ENCODE results near the gene PHC2. TPM values are rescaled to one million over a fixed set of nuclear protein-coding genes. Genes with fewer than 3 reads are reported as not detected.

Gene PHC2
- total and polyA plus RNA-seq, 2 experiments from 2014 or later, result 77.5 to 121 TPM

- H4K20me1 ChIP-seq (ENCODE audit: insufficient read depth, poor library complexity, severe bottlenecking), result no peaks in the 10 kb centered on the region
Observed at GRCh38 chr1:33466159-33466558, 35.3 kb upstream of the PHC2 start.

GRCh38 chr1:33465316-33465715 is 34.4 kb upstream of the PHC2 start:
- WGBS (ENCODE audit: low lambda C conversion rate, missing lambda C conversion rate), result 95% methylated on average over 2 of the region's 2 CpGs
- no peaks in the 10 kb centered on the region for H3K9me2 ChIP-seq (replicated peaks; ENCODE audit: insufficient read depth)
- no peak overlapping the region for H3K4me3 ChIP-seq
- H3K36me3 ChIP-seq (replicated peaks; ENCODE audit: insufficient read depth, low read depth), result no peaks in the 10 kb centered on the region
- H3K27me3 ChIP-seq, result no peaks in the 10 kb centered on the region
- H3K27ac ChIP-seq, result no peak overlapping the region
- H3K79me2 ChIP-seq, result no peaks in the 10 kb centered on the region
- no peaks in the 10 kb centered on the region for H4K20me1 ChIP-seq (ENCODE audit: insufficient read depth, poor library complexity, severe bottlenecking)
- H3K4me2 ChIP-seq, result no peak overlapping the region
- DNase-seq (ENCODE audit: low spot score), result no peak
- no peak overlapping the region for H2AFZ ChIP-seq
- TF ChIP-seq EZH2 (IDR thresholded peaks at IDR 0.05; ENCODE audit: borderline replicate concordance) (no peak), CTCF (IDR thresholded peaks at IDR 0.05; ENCODE audit: poor library complexity) (no peak), EZH2phosphoT487 (IDR thresholded peaks at IDR 0.05; ENCODE audit: low read depth, severe bottlenecking, unreplicated experiment) (no peak)
- no peaks in the 10 kb centered on the region for H3K4me1 ChIP-seq (ENCODE audit: insufficient read depth)
- no peaks in the 10 kb centered on the region for H3K9me3 ChIP-seq (ENCODE audit: low read depth)

More at GRCh38 chr1:33466159-33466558, 35.3 kb upstream of the PHC2 start:
- Histone ChIP-seq H3K27me3 (no peaks in the 10 kb centered on the region), H3K4me3 (no peak overlapping the region), H2AFZ (no peak overlapping the region), H3K9me3 (ENCODE audit: low read depth) (no peaks in the 10 kb centered on the region), H3K4me1 (ENCODE audit: insufficient read depth) (no peaks in the 10 kb centered on the region), H3K9me2 (replicated peaks; ENCODE audit: insufficient read depth) (no peaks in the 10 kb centered on the region), H3K79me2 (no peaks in the 10 kb centered on the region), H3K27ac (no peak overlapping the region), H3K36me3 (replicated peaks; ENCODE audit: insufficient read depth, low read depth) (no peaks in the 10 kb centered on the region), H3K4me2 (no peak overlapping the region)
- no peak for TF ChIP-seq EZH2 (IDR thresholded peaks at IDR 0.05; ENCODE audit: borderline replicate concordance)
- TF ChIP-seq CTCF (IDR thresholded peaks at IDR 0.05; ENCODE audit: poor library complexity), result no peak
- TF ChIP-seq EZH2phosphoT487 (IDR thresholded peaks at IDR 0.05; ENCODE audit: low read depth, severe bottlenecking, unreplicated experiment), result no peak
- WGBS (ENCODE audit: low lambda C conversion rate, missing lambda C conversion rate), result 91% methylated on average over 6 of the region's 6 CpGs
- no peak for DNase-seq (ENCODE audit: low spot score)

- H3K27me3 ChIP-seq, result no peaks in the 10 kb centered on the region
- no peaks in the 10 kb centered on the region for H3K9me2 ChIP-seq (replicated peaks; ENCODE audit: insufficient read depth)
- no peaks in the 10 kb centered on the region for H3K4me1 ChIP-seq (ENCODE audit: insufficient read depth)
- no peaks in the 10 kb centered on the region for H3K36me3 ChIP-seq (replicated peaks; ENCODE audit: insufficient read depth, low read depth)
- DNase-seq (ENCODE audit: low spot score), result no peak
- no peak overlapping the region for H3K4me3 ChIP-seq
- H3K4me2 ChIP-seq, result no peak overlapping the region
- no peak overlapping the region for H2AFZ ChIP-seq
- no peak overlapping the region for H3K27ac ChIP-seq
- no peaks in the 10 kb centered on the region for H3K9me3 ChIP-seq (ENCODE audit: low read depth)
- 93% methylated on average over 3 of the region's 3 CpGs for WGBS (ENCODE audit: low lambda C conversion rate, missing lambda C conversion rate)
- no peaks in the 10 kb centered on the region for H4K20me1 ChIP-seq (ENCODE audit: insufficient read depth, poor library complexity, severe bottlenecking)
- H3K79me2 ChIP-seq, result no peaks in the 10 kb centered on the region
- no peak for TF ChIP-seq EZH2 (IDR thresholded peaks at IDR 0.05; ENCODE audit: borderline replicate concordance)
- TF ChIP-seq EZH2phosphoT487 (IDR thresholded peaks at IDR 0.05; ENCODE audit: low read depth, severe bottlenecking, unreplicated experiment), result no peak
- TF ChIP-seq CTCF (IDR thresholded peaks at IDR 0.05; ENCODE audit: poor library complexity), result no peak
Observed at GRCh38 chr1:33464552-33464951, 33.7 kb upstream of the PHC2 start.
